Tibial artery (tissue), 4 donors: ENCODE data around the gene ICAM2.
"Not testable (repeated sequence)": the region's sequence is repeated elsewhere in the genome, so short reads cannot be mapped to it uniquely, and the experiment has no call there.

ENCODE experiments used
- DNase-seq, 2 donors: peaks; one replicate each; pipeline ENCODE4 v3.0.0-alpha.2; 2019
- H3K27ac ChIP-seq, 2 donors: fragments of 200-600 bp; sonication (generic) in 1 of 2; 1 replicate in 1 of 2; 2 replicates in 1 of 2; pipeline ENCODE4 v1.5.1; 2018 to 2019; ENCODE audit warnings: mild to moderate bottlenecking in 1 of 2
- H3K27me3 ChIP-seq, 2 donors: fragments of 200-600 bp; sonication (generic) in 1 of 2; one replicate each; pipeline versions ENCODE4 v1.5.1 to v1.6.0; 2016 to 2019
- H3K36me3 ChIP-seq, 3 donors: fragments of 200-600 bp; sonication (generic) in 2 of 3; one replicate each; pipeline ENCODE4 v1.5.1; 2016 to 2019; ENCODE audit warnings: mild to moderate bottlenecking in 2 of 3
- H3K4me1 ChIP-seq, 4 donors: fragments of 200-600 bp; sonication (generic) in 2 of 4; 1 replicate in 3 of 4; 2 replicates in 1 of 4; pipeline ENCODE4 v1.5.1; 2016 to 2019
- H3K4me3 ChIP-seq, 2 donors: fragments of 200-600 bp; sonication (generic) in 1 of 2; 1 replicate in 1 of 2; 2 replicates in 1 of 2; pipeline ENCODE4 v1.5.1; 2018 to 2019; ENCODE audit warnings: mild to moderate bottlenecking in 2 of 2
- H3K9me3 ChIP-seq, 3 donors: fragments of 200-600 bp; sonication (generic) in 1 of 3; one replicate each; pipeline ENCODE4 v1.5.1; 2016 to 2019
- intact Hi-C: fragments of 100-400 bp; cut with DNase I; formaldehyde crosslinking; loops from one replicate; pipeline ENCODE4 v1.15.0; 2023; ENCODE audit warnings: low total_unique reads
- TF ChIP-seq, protein P1 (sequence below), 2 experiments: fragments of 200-600 bp in 1 of 2; fragments of 450-650 bp in 1 of 2; IDR thresholded peaks; one replicate each; pipeline ENCODE4 v1.5.1; 2017 to 2019; ENCODE audit warnings: antibody characterized with exemption in 2 of 2, mild to moderate bottlenecking in 1 of 2, moderate library complexity in 1 of 2

ICAM2 gene

DNA sequence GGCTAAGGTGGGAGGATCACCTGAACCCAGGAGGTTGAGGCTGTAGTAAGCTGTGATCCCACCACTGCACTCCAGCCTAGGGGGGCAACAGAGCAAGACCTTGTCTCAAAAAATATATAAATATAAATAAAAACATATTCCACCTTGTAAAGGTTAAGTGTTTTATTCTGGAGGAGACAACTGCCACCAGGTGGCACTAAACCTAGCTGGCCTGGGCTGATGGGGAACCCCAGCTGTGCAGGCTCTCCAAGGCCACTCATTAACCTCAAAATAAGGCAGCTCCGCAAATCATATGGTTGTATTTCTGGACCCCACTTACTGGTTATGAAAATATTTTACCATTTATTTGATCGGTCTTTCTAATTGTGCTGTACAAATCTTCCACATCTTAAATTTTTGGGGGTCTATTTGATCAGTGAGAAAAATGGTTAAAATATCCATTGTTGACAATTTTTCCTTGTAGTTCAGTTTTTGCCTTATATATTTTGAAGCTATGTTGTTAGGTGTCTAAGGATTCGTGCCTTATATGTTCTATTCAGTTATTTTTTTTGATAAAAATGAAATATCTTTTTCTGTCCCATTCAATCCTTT is 8.5 kb upstream of the ICAM2 start:
- H3K4me3 ChIP-seq, result no peak overlapping the region
- H3K36me3 ChIP-seq, result no peaks in the 10 kb centered on the region
- no peaks in the 10 kb centered on the region for H3K4me1 ChIP-seq
- intact Hi-C loops, result loop anchor here (5.0 to 10.0 kb wide), 3 partner anchors 103 to 256 kb away; partner anchors contain the start of gene ERN1
- H3K9me3 ChIP-seq, result no peaks in the 10 kb centered on the region
- H3K27ac ChIP-seq, result no peak overlapping the region
- peak in 1 of 2 donors; percentile 57 for DNase-seq
- peaks cover 0 to 11% of the 10 kb centered on the region in 2 donors for H3K27me3 ChIP-seq
- TF ChIP-seq, protein P1, sequence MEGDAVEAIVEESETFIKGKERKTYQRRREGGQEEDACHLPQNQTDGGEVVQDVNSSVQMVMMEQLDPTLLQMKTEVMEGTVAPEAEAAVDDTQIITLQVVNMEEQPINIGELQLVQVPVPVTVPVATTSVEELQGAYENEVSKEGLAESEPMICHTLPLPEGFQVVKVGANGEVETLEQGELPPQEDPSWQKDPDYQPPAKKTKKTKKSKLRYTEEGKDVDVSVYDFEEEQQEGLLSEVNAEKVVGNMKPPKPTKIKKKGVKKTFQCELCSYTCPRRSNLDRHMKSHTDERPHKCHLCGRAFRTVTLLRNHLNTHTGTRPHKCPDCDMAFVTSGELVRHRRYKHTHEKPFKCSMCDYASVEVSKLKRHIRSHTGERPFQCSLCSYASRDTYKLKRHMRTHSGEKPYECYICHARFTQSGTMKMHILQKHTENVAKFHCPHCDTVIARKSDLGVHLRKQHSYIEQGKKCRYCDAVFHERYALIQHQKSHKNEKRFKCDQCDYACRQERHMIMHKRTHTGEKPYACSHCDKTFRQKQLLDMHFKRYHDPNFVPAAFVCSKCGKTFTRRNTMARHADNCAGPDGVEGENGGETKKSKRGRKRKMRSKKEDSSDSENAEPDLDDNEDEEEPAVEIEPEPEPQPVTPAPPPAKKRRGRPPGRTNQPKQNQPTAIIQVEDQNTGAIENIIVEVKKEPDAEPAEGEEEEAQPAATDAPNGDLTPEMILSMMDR (IDR thresholded peaks at IDR 0.05), result peak; percentile 59 to 74

GRCh38 chr17:64025732-64026294 is 5.4 kb upstream of the ICAM2 start:
- no peak overlapping the region for H3K4me3 ChIP-seq
- H3K4me1 ChIP-seq, result no peaks in the 10 kb centered on the region
- H3K27me3 ChIP-seq, result peaks cover 0 to 11% of the 10 kb centered on the region in 2 donors
- DNase-seq, result peak; percentile 65 to 78
- H3K36me3 ChIP-seq, result no peaks in the 10 kb centered on the region
- no peak overlapping the region for H3K27ac ChIP-seq
- intact Hi-C loops, result loop anchor here (5.0 to 10.0 kb wide), 3 partner anchors 101 to 259 kb away; partner anchors contain the start of gene ERN1
- H3K9me3 ChIP-seq, result no peaks in the 10 kb centered on the region
- TF ChIP-seq, protein P1 (IDR thresholded peaks at IDR 0.05), result peak; percentile 78 to 86

GRCh38 chr17:64024781-64025731 is 4.6 kb upstream of the ICAM2 start:
- Histone ChIP-seq H3K36me3 (no peaks in the 10 kb centered on the region), H3K27me3 (peaks cover 0 to 11% of the 10 kb centered on the region in 2 donors), H3K4me1 (no peaks in the 10 kb centered on the region), H3K9me3 (no peaks in the 10 kb centered on the region), H3K27ac (no peak overlapping the region), H3K4me3 (no peak overlapping the region)
- TF ChIP-seq, protein P1 (IDR thresholded peaks at IDR 0.05), result no peak
- intact Hi-C loops, result loop anchor here (5.0 to 10.0 kb wide), 3 partner anchors 100 to 260 kb away; partner anchors contain the start of gene ERN1
- no peak for DNase-seq

- DNase-seq, result no peak
- Histone ChIP-seq H3K36me3 (no peaks in the 10 kb centered on the region), H3K27ac (no peak overlapping the region), H3K4me3 (no peak overlapping the region), H3K4me1 (no peaks in the 10 kb centered on the region), H3K9me3 (no peaks in the 10 kb centered on the region), H3K27me3 (peaks cover 0 to 11% of the 10 kb centered on the region in 2 donors)
- intact Hi-C loops, result loop anchor here (10.0 kb wide), 2 partner anchors 99 to 261 kb away; no protein-coding TSS in a partner anchor
- TF ChIP-seq, protein P1 (IDR thresholded peaks at IDR 0.05), result no peak
These were observed 3.8 kb upstream of the ICAM2 start for GRCh38 chr17:64024215-64024654.

GRCh38 chr17:64022611-64023063 is 2.2 kb upstream of the ICAM2 start:
- Histone ChIP-seq H3K4me1 (no peaks in the 10 kb centered on the region), H3K9me3 (no peaks in the 10 kb centered on the region), H3K36me3 (no peaks in the 10 kb centered on the region), H3K27ac (no peak overlapping the region), H3K27me3 (peaks cover 0 to 11% of the 10 kb centered on the region in 2 donors), H3K4me3 (no peak overlapping the region)
- TF ChIP-seq, protein P1 (IDR thresholded peaks at IDR 0.05), result no peak
- DNase-seq, result no peak
- intact Hi-C loops, result loop anchor here (10.0 kb wide), 2 partner anchors 98 to 262 kb away; no protein-coding TSS in a partner anchor

DNA sequence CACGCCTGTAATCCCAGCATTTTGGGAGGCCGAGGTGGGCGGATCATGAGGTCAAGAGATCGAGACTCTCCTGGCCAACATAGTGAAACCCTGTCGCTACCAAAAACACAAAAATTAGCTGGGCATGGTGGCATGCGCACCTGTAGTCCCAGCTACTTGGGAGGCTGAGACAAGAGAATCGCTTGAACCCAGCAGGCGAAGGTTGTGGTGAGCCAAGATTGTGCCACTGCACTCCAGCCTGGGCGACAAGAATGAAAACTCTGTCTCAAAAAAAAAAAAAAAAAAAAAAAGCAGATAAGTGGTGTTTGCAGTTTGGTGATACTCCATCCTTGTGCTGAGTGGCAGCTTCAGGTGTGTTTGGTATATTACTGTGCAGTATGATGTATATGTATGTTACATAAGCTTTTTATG is 877 bp downstream of the ICAM2 start:
- H3K9me3 ChIP-seq, H3K36me3 ChIP-seq, H3K27me3 ChIP-seq, intact Hi-C loops, DNase-seq, H3K4me3 ChIP-seq, H3K4me1 ChIP-seq, H3K27ac ChIP-seq: not testable (repeated sequence)
